Fibroblast of villous mesenchyme (primary cell): Measurements from ENCODE around the gene CD1D. TPM values are rescaled to one million over a fixed set of nuclear protein-coding genes. Genes with fewer than 3 reads are reported as not detected.

Experiments used
- DNase-seq: peaks from one replicate; pipeline ENCODE4 v3.0.0-alpha.2; 2010; ENCODE audit warnings: low read depth
- H3K4me3 ChIP-seq: 2 replicates; pipeline ENCODE4 v1.5.1; 2011; ENCODE audit warnings: low read depth, mild to moderate bottlenecking, low read length
- total RNA-seq: library from RNA; depleted of rRNA; stranded (reverse); fragments of >200 nt; gene quantifications from 2 replicates; pipeline ENCODE4 v1.2.3, GENCODE V29; 2012
- TF ChIP-seq, protein P1 (sequence below): IDR thresholded peaks from 2 replicates; pipeline ENCODE4 v1.5.1; 2012; ENCODE audit warnings: low read depth, mild to moderate bottlenecking, low read length; ENCODE audit not compliant: insufficient read depth

Gene CD1D
- under 0.01 TPM in 2 replicates for total RNA-seq

DNA sequence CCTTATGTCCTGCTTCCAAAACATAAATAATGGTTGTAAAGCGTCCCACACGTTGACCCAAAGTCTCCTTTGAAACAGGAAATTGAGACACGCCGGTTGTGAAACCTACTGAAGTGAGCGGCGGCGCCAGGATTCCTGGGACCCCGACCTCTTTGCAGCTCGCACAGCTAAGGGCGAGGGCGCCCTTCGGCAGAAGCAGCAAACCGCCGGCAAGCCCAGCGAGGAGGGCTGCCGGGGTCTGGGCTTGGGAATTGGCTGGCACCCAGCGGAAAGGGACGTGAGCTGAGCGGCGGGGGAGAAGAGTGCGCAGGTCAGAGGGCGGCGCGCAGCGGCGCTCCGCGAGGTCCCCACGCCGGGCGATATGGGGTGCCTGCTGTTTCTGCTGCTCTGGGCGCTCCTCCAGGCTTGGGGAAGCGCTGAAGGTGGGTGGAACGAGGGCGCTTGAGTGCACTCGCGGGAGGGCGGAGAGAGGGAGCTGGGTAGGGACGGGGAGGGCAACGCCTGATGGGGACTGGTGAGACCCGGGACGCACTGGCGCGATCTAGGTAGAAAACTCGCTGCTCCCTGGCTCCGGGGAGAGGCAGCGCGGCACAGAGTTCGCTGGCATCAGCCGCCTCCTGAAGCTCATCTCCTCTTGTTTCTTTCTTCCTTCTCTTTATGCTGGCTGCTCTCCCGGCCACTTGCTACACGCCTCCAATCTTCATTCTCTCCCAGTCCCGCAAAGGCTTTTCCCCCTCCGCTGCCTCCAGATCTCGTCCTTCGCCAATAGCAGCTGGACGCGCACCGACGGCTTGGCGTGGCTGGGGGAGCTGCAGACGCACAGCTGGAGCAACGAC, at the start of gene CD1D:
TSS of gene CD1D (plus strand) at position 155 of the 836 bp plus-strand sequence. CDS start at position 362, 207 bp downstream.
- H3K4me3 ChIP-seq = peak within 1 kb of the TSS; percentile 66
- peak; percentile 69 for DNase-seq
- TF ChIP-seq, protein P1, sequence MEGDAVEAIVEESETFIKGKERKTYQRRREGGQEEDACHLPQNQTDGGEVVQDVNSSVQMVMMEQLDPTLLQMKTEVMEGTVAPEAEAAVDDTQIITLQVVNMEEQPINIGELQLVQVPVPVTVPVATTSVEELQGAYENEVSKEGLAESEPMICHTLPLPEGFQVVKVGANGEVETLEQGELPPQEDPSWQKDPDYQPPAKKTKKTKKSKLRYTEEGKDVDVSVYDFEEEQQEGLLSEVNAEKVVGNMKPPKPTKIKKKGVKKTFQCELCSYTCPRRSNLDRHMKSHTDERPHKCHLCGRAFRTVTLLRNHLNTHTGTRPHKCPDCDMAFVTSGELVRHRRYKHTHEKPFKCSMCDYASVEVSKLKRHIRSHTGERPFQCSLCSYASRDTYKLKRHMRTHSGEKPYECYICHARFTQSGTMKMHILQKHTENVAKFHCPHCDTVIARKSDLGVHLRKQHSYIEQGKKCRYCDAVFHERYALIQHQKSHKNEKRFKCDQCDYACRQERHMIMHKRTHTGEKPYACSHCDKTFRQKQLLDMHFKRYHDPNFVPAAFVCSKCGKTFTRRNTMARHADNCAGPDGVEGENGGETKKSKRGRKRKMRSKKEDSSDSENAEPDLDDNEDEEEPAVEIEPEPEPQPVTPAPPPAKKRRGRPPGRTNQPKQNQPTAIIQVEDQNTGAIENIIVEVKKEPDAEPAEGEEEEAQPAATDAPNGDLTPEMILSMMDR = no peak

DNA sequence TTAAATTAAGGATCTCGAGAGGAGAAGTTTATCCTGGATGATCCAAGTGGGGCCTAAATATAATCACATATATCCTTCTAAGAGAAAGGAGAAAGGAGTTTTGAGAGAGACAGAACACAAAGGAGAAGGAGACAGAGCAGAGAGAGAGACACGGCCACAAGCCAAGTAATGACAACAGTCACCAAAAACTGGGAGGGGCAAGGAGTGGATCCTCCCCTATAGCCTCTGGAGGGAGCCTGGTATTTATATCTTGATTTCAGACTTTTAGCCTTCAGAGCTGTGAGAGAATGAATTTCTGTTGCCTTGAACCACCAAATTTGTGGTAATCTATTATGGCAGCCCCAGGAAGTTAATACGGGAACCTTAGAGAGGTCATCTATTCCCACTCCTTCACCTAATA, 49.5 kb upstream of the CD1D start:
- DNase-seq = no peak
- TF ChIP-seq, protein P1 = no peak
- no peak overlapping the region for H3K4me3 ChIP-seq

DNA sequence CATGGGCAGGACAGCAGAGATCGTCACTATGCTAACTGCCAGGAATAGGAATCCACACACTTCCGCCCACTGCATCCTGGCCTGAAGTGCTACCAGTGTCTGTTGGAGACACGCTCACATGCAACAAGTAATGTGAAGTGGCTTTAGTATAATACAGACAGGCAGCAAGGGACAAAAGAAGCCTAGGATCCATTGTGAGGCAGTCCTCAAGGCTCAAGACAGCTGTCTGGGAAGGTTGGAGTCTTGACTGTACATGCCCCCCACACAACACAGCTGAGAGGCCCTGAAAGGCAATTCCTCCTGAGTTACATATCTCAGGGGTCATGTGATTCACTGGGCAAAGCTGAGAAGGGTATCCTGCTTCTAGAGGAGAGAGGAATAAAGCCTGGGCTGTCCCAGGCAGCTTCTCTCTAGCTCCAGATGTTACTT, 39.9 kb upstream of the CD1D start:
- TF ChIP-seq, protein P1 = no peak
- no peak overlapping the region for H3K4me3 ChIP-seq
- no peak for DNase-seq

DNA sequence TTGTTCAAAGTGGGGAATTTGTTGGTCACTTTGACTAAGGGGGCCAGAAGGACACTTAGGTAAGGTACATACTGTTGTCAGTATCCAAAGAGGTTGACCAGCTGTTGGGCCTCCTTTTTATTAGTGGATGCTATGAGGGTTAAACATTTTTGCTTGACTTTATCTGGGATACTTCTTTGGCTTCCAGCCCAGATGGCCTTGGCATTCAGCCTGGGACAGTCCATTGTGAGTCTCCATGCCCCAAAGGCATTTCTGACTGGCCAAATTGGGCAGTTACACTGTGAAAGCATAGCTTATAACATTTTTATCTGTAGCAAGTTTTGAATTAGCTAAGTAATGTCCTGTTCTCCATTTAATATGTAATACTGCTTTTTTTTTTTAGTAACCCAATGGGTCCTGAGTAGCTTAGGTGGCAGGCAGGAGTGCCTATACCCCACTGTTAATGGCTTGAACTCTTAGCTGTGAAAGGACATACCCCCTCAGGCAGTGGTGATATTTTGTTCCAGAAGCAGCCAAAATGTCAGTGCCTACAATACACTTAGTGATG, 35.4 kb upstream of the CD1D start:
- TF ChIP-seq, protein P1 = no peak
- H3K4me3 ChIP-seq = no peak overlapping the region
- DNase-seq = peak; percentile 66

DNA sequence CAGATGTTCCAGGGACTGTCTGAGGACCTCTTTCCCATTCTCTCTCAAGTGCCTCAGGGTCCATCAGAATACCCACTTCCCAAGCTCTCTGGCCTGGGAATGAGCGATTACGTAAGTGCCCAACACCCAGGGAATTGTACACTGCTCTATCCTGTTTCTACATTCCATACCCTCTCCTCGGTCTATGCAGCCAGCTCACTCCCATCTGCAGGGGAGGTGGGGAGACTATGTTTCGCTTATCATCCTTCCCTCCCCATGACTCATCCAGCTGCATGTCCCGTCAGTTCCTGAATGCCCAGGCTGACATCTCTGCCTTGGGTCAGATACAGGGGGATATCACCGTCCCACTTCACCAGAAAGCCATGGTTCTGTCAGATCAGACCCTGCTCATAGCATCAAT, 34.5 kb upstream of the CD1D start:
- no peak overlapping the region for H3K4me3 ChIP-seq
- peak; percentile 85 for DNase-seq
- TF ChIP-seq, protein P1 = no peak

DNA sequence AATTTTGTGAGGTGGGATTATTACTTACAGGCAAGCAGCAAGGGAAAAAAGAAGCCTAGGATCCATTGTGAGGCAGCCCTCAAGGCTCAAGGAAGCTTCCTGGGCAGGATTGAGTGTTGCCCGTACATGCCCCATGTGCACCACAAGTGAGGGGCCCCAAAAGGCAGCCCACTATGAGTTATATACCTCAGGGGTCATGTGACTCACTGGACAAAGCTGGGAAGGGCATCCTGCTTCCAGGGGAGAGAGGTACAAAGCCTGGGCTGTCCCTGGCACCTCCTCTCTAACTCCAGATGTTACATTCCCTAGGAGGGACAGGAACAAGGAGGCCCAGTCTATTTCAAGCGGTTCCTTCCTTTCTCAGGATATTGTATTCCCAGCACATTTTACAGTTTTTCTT, 34.0 kb upstream of the CD1D start:
- no peak overlapping the region for H3K4me3 ChIP-seq
- DNase-seq = no peak
- TF ChIP-seq, protein P1 = no peak

DNA sequence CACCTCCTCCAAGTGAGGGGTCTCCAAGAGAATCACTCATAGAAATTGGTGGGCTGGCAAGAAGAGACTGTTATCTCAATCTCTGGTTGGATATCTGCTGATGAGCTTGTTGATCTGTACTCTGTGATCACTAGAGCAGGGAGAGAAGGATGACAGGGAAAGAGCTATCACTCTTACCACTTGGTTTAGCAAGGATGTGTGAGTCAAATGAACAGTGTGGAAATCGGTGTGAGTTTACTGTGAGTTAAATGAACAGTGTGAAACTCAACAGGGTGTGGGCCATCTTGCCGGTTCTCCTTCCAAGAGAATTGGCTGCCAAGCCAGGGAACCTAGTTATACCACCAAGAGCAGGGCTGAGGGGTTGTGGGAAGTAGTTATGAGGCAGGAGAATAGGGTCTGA, 33.3 kb upstream of the CD1D start:
- TF ChIP-seq, protein P1 = no peak
- DNase-seq = no peak
- no peak overlapping the region for H3K4me3 ChIP-seq
